Gastroesophageal sphincter (tissue), 3 donors: ENCODE measurements around the gene QDPR.

Source experiments
- CTCF ChIP-seq, 4 experiments: fragments of 200-600 bp in 2 of 4; fragments of 450-650 bp in 2 of 4; sonication (generic) in 1 of 4; IDR thresholded peaks; one replicate each; pipeline ENCODE4 v1.5.1; 2017 to 2019; ENCODE audit warnings: antibody characterized with exemption in 4 of 4, mild to moderate bottlenecking in 2 of 4, moderate library complexity in 2 of 4
- EP300 ChIP-seq: sonication (generic); formaldehyde crosslinking; IDR thresholded peaks from one replicate; pipeline ENCODE4 v1.6.1; 2017; ENCODE audit warnings: antibody characterized with exemption, mild to moderate bottlenecking
- POLR2A ChIP-seq, 2 donors: fragments of 450-650 bp; IDR thresholded peaks; one replicate each; pipeline ENCODE4 v1.6.1; 2017; ENCODE audit warnings: antibody characterized with exemption in 2 of 2, mild to moderate bottlenecking in 2 of 2, moderate library complexity in 1 of 2
- POLR2AphosphoS5 ChIP-seq: sonication (generic); formaldehyde crosslinking; IDR thresholded peaks from one replicate; pipeline ENCODE4 v1.6.1; 2017; ENCODE audit warnings: antibody characterized with exemption

GRCh38 chr4:17502756-17503155 is 9.1 kb downstream of the QDPR start:
- TF ChIP-seq CTCF (IDR thresholded peaks at IDR 0.05), result no peak
- no peak for TF ChIP-seq POLR2A (IDR thresholded peaks at IDR 0.05)
- TF ChIP-seq POLR2AphosphoS5, result no peak
- no peak for TF ChIP-seq EP300
